HG03521 (cell line): ENCODE measurements around the gene NUDT8.
"Not testable (repeated sequence)": the region's sequence is repeated elsewhere in the genome, so short reads cannot be mapped to it uniquely, and the experiment has no call there.

Source experiments
- ATAC-seq: cut with Tn5 transposase; IDR thresholded peaks from one replicate; pipeline ENCODE4 v1.9.1; 2021; ENCODE audit warnings: mild to moderate bottlenecking, moderate library complexity; ENCODE audit not compliant: unreplicated experiment

Gene NUDT8

DNA sequence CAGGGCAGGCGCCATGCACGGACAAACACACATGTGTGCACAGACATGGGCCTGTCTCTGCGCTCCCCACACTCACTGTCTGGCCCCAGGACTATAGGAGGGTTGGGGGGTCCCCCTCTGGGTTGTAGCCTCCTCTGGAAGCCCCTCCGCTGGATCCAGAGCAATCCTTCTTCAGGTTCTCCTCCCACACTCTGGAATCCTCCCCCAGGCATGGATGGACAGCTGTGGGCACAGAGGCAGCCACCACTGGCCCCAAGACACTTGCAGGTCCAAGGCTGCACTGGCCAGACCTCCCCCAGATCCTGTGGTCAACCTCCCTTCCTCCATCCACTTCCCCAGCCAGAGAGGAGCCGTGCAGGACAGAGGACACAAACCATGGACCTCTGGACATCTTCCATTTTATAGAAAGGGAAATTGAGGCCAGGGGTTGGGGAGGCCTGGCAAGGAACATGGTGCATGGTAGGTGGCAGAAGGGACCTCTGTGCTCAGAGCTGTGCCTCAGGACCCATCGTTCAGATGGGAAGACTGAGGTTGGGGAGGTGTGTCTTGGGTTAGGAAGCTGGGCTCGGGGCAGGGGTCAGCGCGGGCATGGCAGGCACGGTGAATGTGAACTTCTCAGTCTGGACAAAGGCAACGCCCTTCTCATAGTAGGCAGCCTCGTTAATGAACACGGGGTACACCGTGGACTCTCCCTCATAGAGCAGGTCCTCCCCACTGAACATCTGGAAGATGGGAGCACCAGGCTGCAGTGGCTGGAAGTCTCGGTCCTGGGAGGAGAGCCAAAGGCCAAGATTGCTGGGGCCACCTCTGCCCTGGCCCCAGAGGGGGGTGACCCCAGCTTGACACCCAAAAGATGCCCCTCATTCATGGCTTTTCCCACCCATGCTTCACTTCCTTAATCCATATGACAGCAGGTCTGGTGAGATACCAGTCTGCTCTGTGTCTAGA lies 12.7 kb upstream of the NUDT8 start:
- no peak for ATAC-seq

DNA sequence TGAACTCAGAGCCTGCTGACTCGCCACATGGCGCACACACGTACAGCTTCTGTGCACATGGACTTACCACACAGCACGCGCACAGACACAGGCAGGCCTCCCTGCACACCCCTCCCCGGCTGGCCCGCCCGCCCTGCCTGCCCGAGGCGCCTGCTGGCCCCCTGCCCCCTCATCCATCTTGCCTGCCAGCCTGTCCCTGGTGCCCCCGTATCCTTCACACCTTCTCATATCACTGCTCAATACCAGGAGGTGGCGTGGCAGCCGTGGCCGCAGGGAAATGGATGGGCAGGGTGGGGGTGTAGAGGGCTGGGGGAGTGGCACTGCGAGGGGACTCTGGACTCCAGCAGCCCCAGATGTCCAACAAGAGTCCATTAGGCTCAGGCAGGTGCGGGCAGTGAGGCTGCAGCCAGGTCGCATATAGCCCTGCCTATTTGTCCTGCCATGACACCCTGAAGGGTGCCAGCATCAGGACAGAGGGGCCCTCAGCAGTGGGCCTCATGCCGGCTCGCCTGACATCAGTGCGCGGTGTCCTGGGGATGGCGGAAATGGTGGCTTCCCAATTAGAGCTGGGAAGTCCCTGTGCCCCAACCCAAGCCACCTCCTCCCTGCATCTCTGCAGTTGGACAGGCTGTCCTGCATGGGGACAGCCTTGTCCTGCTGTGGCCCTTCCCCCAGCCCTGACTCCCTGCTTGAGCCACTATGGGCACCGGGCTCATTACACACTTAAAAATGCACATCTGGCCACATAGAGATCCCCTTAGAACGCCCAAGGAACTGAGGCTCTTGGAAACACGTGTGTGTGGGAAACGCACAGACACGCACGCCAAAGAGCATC lies 11.8 kb upstream of the NUDT8 start:
- ATAC-seq, result no peak

DNA sequence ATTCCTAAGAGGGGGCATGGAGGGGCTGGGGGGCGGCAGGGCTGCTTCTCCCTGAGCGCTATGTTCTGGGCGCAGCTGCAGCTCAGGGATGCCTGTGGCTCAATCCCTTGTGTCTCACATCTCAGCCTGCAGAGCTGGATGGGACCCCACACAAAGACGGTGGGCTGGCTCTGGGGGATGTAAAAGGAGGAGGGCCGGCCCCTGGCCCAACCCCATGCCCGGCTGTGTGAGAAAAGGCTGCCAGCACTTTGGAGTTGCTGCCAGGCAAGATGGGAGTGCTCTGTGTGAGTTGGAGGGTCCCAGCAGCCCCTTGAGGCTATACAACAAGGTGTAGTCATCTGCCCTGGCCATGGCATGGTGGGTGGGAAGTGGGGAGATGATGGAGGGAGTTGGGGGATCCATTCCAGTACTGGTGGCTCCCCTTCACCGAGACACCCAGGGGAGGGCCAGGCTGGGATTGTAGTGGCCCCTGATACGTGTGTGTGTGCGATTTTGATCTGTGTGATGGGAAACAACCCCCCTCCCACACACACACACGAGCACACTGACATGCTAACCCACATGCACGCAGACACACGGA lies 11.1 kb upstream of the NUDT8 start:
- ATAC-seq, result no peak

DNA sequence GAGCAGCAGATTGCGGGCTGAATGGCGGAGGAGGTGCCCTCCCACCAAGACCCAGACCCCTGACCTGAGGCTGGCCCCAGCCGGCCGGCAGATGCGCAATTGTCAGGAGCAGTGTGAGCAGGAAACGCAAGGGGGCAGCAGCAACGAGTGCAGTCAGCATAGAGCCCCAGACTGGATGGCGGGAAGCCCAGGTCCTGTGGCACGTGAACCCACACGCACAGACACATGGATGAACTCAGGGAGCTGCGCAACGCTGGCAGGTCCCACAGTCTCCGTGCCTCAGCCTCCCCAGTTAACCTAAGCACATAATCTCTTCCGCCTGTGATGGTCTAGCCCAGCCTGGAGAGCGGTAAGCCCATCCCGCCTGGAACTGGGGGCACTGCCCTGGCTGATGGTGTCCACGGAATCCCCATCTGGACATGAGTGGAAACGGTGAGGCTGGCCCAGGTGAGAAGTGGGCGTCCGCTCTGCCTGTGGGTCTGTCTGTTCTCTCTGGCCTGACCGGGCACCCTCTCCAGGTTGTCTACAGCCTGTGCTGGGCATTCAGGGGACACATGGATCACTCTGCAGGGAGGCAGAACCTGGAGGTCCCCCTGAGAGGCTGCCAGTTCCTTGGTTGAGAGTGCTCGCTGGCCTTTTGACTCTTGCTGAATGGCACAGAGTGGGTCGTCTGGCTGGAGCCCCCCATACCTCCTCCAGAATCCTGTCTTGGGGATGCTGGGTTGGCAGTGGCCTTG lies 10.5 kb upstream of the NUDT8 start:
- ATAC-seq, result no peak

DNA sequence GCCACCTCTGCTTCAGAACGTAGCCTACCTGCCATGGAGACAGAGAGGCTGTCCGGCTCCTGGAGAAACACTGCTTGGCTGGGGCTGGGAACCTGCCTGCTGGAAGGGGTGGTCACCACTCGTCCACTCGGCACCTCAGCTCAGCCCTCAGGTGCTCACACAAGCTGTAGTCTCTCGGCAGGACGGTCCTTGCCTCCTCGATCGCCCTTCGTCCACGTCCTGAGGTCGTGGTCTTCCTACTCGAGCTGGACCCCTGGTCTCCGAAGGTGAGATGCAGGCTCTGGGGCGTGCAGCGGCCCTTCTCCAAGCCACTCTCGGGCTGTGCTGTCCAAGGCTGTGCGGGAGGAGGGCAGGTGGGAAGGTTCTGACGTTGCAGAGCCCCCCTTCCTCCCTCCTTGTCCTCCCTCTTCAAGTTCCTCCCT lies 9.7 kb upstream of the NUDT8 start, which contains the start of gene TBX10:
Gene TBX10 (minus strand): TSS at position 326 of the 422 bp plus-strand sequence. CDS start 291 bp downstream, at position 35.
- ATAC-seq, result no peak

DNA sequence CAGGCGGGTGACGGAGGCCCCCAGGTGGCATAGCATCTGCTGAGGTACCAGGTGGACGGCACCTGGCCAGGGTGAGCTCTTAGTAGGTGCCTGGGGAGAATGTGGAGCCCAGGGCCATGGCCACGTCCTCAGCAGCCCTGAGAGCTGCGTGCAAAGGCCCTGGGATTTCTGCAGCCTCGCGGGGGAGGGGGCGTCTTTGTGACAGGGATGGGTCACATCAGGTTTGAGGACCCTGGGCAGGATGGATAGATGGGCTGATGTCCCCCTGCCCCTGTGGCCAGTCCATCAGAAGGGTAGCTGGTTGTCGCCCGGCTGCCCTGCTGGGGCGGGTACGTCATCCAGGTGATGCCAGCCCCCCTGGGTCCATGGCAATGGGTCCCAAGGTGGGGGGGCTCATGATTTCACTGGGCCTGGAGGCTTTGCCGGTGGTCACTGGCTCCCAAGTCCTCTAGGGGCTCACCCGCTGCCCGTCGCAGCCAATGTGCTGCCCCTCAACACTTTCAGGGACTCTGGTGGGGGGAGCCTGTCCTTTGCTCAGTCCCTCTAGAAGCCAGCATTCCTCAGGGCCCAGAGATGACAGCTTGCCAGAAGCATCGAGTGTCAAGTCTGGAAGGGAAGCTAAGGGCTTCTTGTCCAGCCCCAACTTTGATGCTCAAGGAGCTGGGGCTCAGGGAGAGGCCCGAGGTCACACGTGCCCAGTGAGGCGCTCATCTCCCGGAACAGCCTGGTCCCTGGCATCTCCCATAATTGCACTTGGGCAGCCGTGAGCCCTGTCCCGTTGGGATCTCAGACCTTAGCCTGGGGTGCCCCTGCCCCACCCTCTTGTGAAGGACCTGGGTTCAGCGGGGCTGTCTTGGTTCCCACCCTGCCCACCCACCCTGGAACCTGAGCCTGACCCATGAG lies 9.0 kb upstream of the NUDT8 start:
- no peak for ATAC-seq

DNA sequence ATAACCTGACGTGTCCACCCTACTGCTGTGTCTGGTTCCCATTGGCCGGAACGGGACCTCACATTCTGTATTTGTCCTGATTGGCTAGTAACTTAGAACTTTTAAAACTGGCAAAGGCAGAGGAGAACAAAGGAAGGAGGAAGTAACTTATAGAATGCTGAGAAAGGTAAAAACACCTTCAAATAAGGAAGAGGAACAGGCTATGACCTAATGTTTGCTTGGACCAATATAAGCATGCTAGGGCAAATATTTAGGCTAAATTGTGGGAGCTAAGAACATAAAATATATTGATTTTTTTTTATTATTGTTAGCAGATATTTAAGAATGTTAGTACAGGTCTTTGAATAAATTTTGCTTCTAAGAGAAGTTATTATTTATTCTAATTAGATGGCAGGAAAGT lies 7.7 kb upstream of the NUDT8 start:
- not testable (repeated sequence) for ATAC-seq

DNA sequence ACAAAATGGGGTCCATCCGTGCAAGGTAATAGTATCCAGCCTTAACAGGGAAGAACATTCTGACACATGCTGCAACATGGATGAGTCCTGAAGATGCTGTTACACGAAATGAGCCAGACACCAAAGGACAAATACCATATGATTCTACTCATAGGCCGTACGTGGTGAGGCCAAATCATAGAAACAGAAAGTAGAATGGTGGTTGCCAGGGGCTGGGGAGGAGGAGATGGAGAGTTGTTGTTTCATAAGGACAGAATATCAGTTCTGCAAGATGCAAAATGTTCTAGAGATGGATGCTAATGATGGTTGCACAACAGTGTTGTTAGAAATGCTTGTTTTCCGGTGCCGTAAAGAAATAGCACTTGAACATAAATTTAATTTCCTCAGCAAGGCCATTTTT lies 7.2 kb upstream of the NUDT8 start:
- ATAC-seq, result no peak

DNA sequence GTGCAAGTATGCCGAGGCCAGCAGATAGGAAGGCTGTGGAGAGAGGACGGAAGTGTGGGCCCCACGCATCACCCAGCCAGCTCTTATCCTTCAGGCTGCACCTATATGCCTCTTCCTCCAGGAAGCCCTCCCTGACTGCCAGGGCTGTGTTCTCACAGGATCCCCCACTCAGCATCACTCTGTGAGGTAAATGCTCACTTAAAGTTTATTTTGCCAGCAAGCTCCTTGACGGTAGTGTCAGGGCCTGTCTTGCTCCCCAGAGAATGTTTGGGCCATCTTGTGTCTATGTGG lies 5.4 kb upstream of the NUDT8 start:
- ATAC-seq, result no peak

DNA sequence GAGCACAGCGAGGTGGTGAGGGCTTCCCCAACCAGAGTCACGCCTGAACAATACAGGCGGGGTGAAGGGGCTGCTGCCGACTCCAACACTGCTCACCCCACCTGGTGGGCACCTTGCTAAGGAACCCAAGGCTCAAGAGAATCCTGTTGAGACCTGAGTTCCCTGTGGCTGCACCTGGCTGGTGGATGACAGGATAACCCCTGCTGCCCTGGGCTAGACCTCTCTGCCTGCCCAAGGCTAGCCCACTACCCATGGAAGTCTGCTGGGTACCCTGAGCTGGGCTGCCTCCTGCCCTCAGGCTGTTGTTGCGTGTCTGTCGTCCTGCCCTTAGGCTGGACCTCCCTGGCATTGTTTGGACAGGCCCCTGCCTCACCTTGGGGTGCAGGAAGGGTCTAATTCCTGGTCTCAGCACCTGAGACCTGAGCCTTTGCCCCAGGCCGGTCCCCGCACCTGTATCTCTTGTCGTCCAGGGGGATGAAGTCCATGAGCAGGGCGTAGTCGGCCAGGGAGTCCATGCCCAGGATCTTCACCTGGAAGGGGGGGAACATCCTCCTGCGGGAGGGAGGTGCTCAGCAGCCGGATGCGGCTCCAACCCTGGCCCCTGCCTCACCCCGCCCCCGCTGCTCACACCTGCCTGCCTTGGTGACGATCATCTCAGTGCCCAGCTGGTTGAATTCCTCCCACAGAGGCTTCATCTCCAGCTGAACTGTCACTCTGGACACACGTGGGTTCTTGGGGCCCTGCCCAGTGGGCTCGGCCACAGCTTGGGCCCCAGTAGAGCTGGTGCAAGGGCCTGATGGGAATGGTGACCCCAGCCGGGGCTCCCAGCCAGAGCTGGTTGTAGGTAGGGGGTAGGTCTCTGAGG lies 4.9 kb upstream of the NUDT8 start:
- no peak for ATAC-seq

DNA sequence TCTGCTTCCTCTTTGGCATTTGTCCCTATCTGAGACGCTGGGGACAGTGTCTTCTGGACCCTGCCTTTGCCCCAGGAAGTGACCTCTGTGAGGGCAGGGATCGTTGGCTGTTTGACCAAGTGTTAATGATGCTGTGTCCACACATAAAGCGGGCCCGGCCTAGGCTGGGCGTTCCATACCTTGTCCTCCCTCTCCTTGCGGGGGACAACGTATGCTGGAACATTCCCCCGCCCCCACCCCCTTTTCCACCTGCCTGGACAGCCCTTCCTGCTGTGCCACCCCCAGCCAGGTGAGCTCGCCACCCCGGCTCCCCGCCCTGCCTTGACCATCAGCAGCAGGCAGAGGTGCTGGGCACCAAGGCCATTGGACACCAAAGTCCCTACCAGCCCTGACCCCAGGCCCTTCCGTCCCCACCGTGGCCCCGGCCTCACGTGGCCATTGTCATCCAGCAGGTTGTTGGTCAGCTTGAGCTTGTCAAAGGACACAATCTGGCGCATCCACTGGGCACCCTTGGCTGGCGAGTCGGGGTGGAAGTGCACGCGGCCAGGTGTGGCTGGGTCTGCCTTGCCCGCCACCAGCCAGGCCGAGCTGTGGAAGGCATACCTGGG lies 4.1 kb upstream of the NUDT8 start:
- no peak for ATAC-seq

DNA sequence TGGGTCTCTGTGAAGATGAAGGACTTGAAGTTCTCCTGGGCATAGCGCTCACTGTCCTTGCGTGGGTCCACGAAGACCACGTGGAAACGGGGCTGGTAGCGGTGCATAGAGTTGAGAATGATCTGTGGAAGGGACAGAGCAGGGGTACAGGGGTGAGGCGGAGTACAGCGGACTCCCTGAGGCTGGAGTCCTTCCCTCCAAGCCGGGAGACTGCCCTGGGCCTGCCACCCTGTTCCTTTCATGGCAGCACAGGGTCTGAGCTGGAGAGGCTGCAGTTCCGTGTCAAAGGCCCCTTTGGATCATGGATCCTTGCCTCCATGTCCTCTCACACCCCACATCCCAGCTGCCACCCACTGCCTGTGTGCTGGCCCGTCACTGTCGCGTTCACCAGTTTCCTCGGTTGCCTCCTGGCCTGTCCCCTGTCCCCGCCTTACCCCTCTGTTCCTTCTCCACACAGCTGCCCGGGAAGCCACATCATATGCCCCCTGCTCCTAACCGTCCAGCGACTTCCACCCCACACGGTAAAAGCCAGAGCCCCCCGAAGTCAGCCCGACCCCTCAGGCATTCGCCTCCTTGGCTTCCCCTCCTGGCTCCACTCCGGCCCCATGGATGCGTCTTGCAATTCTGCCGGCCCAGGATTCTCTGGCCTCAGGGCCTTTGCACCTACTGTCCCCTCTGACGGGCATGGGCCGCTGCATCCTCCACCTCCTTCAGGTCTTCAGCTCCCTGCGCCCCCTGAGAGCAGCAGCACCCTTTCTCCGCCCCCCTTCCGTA lies 3.4 kb upstream of the NUDT8 start:
- no peak for ATAC-seq

DNA sequence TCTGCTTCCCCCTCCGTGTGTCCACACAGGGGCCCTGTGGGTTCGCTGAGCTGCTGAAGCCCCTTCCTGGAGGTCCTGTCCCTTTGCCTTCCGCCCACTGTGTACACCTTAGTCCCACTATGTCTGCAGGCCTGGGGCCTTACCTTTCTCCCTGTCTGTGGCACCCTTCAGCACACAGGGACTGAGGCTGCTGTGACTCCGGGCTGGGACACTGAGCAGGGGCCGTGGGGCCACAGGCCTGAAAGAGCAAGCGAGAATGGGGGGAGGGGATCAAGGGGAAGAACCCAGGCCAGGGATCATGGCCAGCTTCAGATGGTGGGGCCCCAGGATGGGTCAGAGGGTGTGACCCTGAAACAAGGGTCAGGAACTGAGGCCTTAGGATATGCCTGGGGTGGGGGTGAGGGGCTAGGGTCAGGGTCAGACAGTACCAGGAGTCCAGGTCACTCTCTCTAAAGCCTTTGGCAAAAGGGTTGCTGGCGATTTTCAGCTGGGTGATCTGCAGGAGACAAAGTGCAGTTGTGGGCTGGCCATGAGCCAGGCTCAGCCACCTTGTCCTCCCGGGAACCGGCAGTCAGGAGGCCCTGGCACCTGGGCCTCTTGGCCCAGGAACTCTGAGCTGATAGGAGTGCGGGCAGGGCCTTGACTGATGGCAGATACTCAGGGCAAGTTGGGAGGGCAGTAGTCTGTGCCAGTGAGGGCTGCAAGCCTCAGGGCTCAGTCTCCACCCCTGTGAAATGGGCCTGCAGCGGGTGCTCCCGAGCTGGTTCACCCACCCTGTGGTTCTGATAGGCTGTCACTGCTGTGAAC lies 2.6 kb upstream of the NUDT8 start:
- ATAC-seq, result no peak

DNA sequence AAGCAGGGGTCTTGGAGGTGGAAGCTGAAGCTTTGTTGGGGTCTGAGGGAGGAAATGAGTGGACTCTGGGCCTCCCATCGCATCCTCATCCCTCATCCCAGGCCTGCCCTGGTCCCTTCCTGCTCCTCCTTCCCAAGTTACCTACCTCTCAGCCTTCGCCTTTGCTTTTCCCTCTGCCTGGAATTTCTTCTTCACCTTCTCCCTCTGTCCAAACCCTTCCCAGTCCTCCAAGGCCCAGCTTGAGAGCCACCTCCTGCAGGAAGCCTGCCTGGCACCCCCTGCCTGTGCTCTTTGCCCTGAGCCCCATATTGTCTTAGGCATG lies 2.1 kb upstream of the NUDT8 start:
- ATAC-seq, result no peak

DNA sequence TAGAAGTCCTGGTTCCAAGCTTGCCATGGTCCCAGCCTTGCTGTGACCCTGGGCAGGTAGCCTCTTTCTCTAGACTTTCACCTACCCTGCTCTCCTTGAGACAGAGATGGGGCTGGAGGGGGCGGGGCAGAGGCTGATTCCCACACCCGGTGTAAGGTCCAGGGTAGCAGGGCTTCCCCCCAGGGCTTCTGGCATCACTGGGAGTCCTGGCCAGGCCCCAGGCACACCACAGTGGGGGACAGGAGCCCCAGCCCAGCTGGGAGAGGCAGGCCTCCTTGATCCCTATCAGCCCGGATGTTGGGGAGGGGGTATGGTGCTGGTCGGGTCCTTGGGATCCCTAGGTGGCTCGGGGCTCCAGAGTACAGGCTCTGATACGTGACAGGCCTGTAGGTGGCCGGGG lies 1.7 kb upstream of the NUDT8 start:
- no peak for ATAC-seq

DNA sequence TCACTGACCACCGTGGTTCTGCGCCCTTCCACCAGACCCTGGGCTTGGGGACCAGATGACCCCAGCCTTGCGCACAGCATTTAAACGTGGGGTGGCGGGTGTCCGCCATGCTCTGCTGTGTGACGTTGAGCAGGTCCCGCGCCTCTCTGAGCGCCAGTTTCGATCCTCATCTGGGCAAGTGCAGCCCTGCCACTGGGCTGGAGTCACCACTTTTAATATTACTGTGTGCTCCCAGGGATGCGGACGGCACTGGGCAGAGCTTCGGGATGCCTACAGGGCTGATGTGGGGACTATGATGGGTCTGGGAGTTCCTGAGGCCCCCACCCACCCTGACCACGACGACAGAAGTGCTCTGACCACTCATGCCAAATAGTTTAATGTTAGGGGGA lies 1.2 kb upstream of the NUDT8 start:
- ATAC-seq, result no peak

DNA sequence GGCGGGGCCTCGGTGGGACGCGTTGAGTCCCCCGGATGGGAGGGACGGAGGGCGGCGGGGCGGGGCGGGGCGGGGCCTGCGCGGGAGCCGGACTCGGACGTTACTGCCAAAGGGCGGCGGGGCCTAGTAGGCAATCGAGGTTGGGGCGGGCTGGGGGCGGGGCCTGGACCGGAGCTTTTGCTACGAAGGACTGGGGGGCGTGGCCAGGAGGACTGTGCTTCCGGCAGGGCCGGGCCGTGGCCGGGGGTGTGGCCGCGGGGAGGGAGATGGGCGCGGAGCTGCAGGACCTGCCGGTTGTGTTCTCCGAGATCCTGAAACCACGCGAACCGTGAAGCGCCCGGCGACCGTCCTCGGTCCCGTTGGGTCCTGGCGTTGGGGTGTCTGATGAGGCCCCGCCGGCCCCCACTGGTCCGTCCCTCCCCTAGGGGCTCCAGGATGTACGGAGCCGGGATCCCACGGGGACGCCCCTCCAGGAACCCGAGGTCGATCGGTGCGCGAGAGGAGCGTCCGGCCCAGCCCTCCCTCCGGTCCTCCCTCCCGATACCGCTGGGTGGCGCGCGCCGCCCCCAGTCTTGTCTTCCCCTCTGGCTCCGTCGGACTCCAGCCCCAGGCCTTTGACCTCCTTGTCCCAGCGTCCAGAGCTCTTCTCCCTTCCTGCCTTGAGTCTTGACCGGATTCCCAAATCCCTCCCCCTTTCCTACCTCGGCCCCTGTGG lies 648 bp upstream of the NUDT8 start:
- peak; percentile 64 for ATAC-seq
